Measurements from ENCODE around the gene PPP2R1A. TPM values are rescaled to one million over a fixed set of nuclear protein-coding genes. Genes with fewer than 3 reads are reported as not detected.

PPP2R1A gene
- total RNA-seq, 1 experiment from 2014 or later = 266 TPM

DNA sequence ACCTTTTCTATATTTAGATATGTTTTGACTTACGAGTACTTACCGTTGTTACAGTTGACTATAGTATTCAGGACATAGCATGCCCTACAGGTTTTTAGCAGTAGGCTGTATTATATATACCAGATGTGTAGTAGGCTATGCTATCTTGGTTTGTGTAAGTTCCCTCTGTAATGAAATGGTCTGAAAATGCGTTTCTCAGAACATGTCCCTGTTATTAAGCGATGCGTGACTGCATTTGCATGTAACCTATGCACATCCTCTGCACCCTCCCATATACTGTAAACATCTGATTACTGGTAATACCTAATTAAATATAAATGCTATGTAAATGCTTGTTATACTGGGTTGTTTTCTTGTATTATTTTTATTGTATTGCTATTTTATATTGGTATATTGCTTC lies 86.1 kb downstream of the PPP2R1A start:
- Histone ChIP-seq H2AFZ (ENCODE audit: low read depth, low read length, poor library complexity, severe bottlenecking) (no peak overlapping the region), H3K27ac (ENCODE audit: low read depth, low read length) (no peak overlapping the region), H4K20me1 (ENCODE audit: insufficient read depth) (no peaks in the 10 kb centered on the region), H3K36me3 (ENCODE audit: control insufficient read depth in 1 of 2, insufficient read depth in 2 of 2, low read length in 2 of 2) (peaks cover 0 to 23% of the 10 kb centered on the region in 2 experiments; a peak in 2 of 4 replicates), H3K27me3 (ENCODE audit: insufficient read depth, low read length) (no peaks in the 10 kb centered on the region), H3K79me2 (ENCODE audit: insufficient read depth, low read length) (peaks cover 92% of the 10 kb centered on the region), H3K4me1 (ENCODE audit: control insufficient read depth in 1 of 2, insufficient read depth in 2 of 2, low read length in 2 of 2) (no peaks in the 10 kb centered on the region), H3K4me3 (replicated peaks in 1 of 2; ENCODE audit: low read depth in 1 of 2, low read length in 2 of 2) (no peak overlapping the region), H3K9ac (ENCODE audit: low read length) (no peak overlapping the region), H3K9me3 (ENCODE audit: control insufficient read depth in 1 of 2, insufficient read depth in 1 of 2, low read depth in 1 of 2, low read length in 2 of 2) (peaks cover 5 to 34% of the 10 kb centered on the region in 2 experiments; a peak in 2 of 4 replicates), H3K4me2 (ENCODE audit: low read length) (no peak overlapping the region), H3K9me2 (ENCODE audit: insufficient read depth) (no peaks in the 10 kb centered on the region)
- CTCF ChIA-PET = no interaction called here
- RAD21 ChIA-PET (ENCODE audit: low non-redundant PET in 1 of 2, low total read pairs in 2 of 2, uncharacterized antibody in 2 of 2, unreplicated experiment in 2 of 2) = no interaction called here
- POLR2A ChIA-PET = no interaction called here
- DNase-seq (ENCODE audit: low read depth, low spot score) (no peak), ATAC-seq (no peak)
- intact Hi-C loops (cut with micrococcal nuclease) = no loop called here
- BruUV-seq (replicated peaks) = no TSS peak
- TF ChIP-seq SRF (IDR thresholded peaks at IDR 0.05; ENCODE audit: low read depth) (no peak), POLR2A (IDR thresholded peaks at IDR 0.05; ENCODE audit: borderline replicate concordance, extremely low read depth, insufficient read depth, insufficient read length) (no peak), EZH2 (IDR thresholded peaks at IDR 0.05) (no peak), EGR1 (IDR thresholded peaks at IDR 0.05; ENCODE audit: low read depth) (no peak), FOSL1 (IDR thresholded peaks at IDR 0.05; ENCODE audit: low read depth) (no peak), ELF1 (IDR thresholded peaks at IDR 0.05; ENCODE audit: borderline replicate concordance, low read depth) (no peak), SIN3A (IDR thresholded peaks at IDR 0.05; ENCODE audit: low read depth) (no peak), ZFX (IDR thresholded peaks at IDR 0.05) (no peak), EZH2phosphoT487 (IDR thresholded peaks at IDR 0.05; ENCODE audit: borderline replicate concordance) (no peak), ZNF274 (IDR thresholded peaks at IDR 0.05; ENCODE audit: low read depth, low read length) (no peak), CBX3 (IDR thresholded peaks at IDR 0.05; ENCODE audit: low read depth) (no peak), JUND (IDR thresholded peaks at IDR 0.05) (no peak), POLR2AphosphoS5 (IDR thresholded peaks at IDR 0.05; ENCODE audit: low read depth, low read length) (no peak), CEBPB (IDR thresholded peaks at IDR 0.05; ENCODE audit: low read depth) (no peak)
- TF ChIP-seq, protein P1, sequence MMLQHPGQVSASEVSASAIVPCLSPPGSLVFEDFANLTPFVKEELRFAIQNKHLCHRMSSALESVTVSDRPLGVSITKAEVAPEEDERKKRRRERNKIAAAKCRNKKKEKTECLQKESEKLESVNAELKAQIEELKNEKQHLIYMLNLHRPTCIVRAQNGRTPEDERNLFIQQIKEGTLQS (IDR thresholded peaks at IDR 0.05) = no peak
- TF ChIP-seq, protein P2, sequence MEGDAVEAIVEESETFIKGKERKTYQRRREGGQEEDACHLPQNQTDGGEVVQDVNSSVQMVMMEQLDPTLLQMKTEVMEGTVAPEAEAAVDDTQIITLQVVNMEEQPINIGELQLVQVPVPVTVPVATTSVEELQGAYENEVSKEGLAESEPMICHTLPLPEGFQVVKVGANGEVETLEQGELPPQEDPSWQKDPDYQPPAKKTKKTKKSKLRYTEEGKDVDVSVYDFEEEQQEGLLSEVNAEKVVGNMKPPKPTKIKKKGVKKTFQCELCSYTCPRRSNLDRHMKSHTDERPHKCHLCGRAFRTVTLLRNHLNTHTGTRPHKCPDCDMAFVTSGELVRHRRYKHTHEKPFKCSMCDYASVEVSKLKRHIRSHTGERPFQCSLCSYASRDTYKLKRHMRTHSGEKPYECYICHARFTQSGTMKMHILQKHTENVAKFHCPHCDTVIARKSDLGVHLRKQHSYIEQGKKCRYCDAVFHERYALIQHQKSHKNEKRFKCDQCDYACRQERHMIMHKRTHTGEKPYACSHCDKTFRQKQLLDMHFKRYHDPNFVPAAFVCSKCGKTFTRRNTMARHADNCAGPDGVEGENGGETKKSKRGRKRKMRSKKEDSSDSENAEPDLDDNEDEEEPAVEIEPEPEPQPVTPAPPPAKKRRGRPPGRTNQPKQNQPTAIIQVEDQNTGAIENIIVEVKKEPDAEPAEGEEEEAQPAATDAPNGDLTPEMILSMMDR (IDR thresholded peaks at IDR 0.05 in 2 of 3, conservative IDR thresholded peaks at IDR 0.05 in 1 of 3; ENCODE audit: borderline replicate concordance in 1 of 3, insufficient read depth in 1 of 3, low read depth in 2 of 3, low read length in 2 of 3) = no peak
- TF ChIP-seq, protein P3, sequence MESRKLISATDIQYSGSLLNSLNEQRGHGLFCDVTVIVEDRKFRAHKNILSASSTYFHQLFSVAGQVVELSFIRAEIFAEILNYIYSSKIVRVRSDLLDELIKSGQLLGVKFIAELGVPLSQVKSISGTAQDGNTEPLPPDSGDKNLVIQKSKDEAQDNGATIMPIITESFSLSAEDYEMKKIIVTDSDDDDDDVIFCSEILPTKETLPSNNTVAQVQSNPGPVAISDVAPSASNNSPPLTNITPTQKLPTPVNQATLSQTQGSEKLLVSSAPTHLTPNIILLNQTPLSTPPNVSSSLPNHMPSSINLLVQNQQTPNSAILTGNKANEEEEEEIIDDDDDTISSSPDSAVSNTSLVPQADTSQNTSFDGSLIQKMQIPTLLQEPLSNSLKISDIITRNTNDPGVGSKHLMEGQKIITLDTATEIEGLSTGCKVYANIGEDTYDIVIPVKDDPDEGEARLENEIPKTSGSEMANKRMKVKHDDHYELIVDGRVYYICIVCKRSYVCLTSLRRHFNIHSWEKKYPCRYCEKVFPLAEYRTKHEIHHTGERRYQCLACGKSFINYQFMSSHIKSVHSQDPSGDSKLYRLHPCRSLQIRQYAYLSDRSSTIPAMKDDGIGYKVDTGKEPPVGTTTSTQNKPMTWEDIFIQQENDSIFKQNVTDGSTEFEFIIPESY (IDR thresholded peaks at IDR 0.05; ENCODE audit: extremely low read depth, insufficient replicate concordance, low read length) = no peak
